HG03354 (cell line): Measurements from ENCODE around the gene EVA1A.

Experiments used
- ATAC-seq: cut with Tn5 transposase; IDR thresholded peaks from one replicate; pipeline ENCODE4 v1.9.1; 2021; ENCODE audit warnings: mild to moderate bottlenecking; ENCODE audit not compliant: unreplicated experiment, poor library complexity, severe bottlenecking

Gene EVA1A

DNA sequence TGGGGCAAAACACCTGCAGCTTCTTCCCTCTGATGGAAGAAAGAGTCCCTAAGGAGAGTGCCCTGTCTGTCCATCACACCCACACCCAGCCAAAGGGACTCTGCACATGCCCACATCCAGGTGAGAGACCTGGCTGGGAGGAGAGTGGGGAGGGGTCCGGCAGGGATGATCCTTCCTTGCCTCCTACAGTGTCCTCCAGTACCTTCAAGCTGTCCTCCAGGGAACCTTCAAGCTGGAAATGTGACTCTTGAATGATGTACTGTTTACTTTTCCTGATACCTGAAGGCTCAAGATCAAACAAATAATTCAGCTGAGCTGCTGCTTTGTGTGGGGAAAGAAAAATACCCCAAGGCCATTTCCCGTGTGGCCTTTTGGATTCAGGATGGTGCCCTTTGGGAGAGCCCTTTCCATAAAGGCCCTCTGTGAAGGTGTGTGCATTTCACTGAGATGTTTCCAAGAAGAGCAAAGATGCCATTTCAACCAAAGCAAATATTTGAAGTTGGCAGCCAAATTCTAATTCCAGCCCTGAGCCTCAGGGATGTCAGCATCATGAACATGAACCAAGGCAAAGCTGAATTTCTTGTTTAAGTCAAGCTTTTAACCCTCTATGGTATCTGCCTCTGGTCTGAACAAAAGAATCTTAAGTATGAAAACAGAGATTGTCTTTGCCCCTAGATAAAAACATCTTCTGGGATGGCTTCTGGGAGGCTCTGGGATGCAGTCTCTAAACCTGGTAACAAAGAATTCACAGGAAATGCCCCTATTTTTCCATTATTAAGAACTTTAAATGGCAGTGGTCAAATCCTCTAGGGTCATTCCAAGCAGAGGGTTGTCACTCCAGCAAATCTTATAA is 11.1 kb downstream of the EVA1A start:
- no peak for ATAC-seq

GRCh38 chr2:75548036-75548573 is 12.6 kb downstream of the EVA1A start:
- no peak for ATAC-seq

- no peak for ATAC-seq
Observed at GRCh38 chr2:75547345-75548035, 13.2 kb downstream of the EVA1A start.

DNA sequence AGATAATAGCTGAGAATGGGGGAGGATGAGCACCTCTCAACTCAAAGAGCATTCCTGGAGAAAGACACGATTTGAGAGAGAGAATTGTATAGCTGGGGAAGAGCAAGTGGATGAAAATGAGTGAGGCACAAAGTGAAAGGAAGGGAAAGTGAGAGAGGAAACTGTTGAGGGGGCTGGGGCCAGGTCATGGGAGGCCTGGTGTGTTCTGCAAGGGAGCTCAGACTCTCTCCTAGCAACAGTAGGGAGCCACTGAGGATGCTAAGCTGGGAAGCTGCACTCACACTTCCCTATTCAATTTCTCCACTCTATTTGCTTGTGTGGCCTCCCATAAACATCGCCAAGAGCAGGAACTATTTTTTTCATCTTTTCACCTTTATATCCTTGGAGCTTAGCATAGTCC is 14.8 kb downstream of the EVA1A start:
- no peak for ATAC-seq

DNA sequence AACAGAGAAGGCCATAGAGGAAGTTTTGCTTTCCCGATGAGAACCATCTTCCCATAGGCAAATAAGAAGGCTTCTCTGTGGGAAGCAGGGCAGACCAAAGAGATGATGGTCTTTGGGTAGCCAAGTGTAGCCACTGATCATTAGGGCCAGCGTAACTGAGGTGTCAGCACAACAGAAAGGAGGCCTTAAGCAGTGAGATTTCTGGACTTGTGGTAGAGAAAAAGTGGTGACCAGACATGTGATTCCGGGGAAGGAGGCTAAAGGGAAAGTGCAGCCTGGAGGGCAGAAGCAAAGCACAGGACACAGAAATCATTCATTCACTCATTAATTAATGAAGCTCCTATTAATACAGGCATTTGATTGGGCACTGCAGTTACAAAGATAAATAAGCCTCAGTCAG is 15.4 kb downstream of the EVA1A start:
- no peak for ATAC-seq

- no peak for ATAC-seq
Observed at GRCh38 chr2:75543446-75543845, 17.3 kb downstream of the EVA1A start.

DNA sequence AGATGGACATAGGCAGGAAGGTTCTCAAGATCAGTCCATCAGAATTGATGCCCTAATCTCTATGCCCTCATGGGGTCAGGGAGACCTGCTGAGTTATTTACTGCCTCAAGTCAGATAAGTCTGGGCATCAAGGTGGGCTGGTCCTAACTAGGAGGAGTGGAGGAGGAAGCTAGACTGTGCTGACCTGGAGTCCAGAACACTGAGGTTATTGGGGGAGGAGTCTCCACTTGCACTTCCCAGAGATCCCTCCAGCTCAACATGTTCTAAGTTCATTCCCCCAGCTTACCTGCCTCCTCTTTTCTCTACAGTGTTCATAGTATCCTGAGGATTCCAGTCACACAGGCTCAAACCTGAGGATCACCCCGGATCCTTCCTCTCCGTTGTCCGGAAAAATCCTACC is 19.3 kb downstream of the EVA1A start:
- ATAC-seq, result no peak

DNA sequence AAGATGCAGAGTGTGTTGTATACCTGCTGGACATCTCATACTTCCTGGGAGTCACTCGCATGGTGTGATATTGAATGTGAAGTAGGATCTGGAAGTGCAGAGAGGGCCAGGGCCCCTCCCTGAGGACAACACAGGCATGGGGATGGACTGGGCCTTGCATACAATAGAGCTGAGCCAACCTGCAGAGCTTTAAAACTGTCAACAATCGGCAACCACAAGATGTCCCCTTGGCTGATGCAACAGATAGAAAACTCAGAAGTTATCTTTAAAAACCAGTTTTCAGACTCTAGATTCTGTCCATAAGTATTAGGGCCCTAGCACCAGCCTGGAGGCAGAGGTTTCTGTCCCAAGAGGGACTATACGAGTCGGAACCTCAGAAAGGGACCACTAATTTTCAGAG is 19.7 kb downstream of the EVA1A start:
- ATAC-seq, result no peak

DNA sequence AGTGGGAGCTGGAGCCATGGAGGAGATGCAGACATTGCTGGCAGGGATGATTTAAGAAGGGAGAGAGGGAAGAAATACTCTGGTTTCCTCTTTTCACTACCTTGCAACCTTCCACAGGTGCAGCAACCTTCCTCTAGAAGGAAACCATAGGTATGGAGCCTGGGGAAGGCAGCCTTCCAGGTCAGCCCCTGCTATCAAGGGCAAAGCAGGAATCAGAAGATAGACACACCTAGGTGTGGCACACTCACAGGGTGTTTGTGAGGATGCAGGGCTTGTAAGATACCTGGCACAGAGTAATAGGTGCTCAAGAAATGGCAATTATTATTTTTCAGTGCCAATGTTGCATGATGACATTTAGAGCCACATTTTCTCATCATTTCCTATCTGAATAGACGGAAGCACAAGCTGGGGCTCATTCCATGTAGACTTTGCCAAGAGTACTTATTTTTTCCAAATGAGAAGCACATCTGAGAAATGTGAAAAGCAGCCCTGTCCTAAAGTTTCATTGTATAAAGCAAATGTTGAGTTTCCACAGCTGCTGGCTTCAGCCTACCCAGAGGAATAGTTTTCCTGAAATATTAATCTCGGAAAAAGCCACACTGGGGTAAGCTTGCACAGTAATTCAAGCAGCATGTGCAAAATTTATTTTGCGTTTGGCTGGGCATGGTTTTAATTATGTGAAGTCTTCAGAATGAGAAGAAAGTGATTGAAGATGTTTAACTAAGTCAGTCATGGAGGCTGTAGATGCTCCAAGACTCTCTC is 20.6 kb downstream of the EVA1A start:
- ATAC-seq, result no peak

- no peak for ATAC-seq
Observed at GRCh38 chr2:75538521-75539490, 21.9 kb downstream of the EVA1A start.

DNA sequence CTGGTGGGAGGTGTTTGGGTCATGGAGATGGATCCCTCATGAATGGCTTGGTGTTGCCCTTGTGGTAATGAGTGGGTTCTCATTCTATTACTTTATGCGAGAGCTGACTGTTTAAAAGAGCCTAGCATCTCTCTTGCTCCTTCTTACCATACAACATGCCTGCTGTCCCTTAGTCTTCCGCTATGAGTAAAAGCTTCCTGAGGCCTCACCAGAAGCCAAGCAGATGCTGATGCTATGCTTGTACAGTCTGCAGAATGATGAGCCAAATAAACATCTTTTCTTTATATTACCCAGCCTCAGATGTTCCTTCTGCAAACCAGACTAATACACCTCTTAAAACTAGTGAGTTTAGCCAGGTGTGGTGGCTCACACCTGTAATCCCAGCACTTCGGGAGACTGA is 23.1 kb downstream of the EVA1A start:
- no peak for ATAC-seq

- no peak for ATAC-seq
Observed at GRCh38 chr2:75533135-75533534, 27.6 kb downstream of the EVA1A start.

DNA sequence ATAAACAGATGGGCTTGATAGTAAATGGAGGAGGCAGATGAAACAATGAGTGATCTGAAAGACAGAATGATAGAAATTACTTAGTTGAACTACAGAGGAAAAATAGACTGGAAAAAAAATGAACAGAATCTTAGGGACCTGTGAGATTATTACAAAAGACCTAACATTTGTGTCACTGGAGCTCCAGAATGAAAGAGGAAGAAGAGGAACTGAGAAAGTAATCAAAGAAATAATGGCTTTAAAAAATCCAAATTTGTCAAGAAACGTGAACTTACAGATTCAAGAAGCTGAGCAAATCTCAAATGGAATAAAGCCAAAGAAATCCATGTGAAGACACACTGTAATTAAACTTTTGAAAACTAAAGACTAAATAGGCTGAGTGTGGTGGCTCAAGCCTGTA is 28.3 kb downstream of the EVA1A start:
- no peak for ATAC-seq

- no peak for ATAC-seq
Observed at GRCh38 chr2:75528221-75528977, 32.3 kb downstream of the EVA1A start.

DNA sequence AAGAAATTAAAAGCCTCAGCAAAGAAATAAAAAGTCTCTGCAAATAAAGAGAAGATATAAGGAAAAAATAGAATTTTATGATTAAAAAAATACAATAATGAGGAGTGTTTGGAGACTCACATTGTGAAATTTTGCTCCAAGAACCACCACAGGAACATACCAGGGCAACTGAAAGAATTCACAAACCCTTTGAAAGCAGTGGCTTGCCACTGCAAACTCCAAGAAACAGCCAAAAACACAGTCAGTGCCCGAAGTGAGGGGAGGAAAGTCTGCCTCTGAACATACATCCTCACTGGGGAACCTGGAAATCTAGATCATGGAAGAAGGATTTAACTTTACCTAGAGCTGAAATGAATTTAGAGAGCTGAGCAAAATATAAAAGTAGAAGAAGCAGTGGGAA is 33.1 kb downstream of the EVA1A start:
- no peak for ATAC-seq

- ATAC-seq, result no peak
Observed at GRCh38 chr2:75526842-75527241, 33.9 kb downstream of the EVA1A start.

GRCh38 chr2:75525434-75526310 is 35.1 kb downstream of the EVA1A start:
- no peak for ATAC-seq
